Dendritic cell treated with granulocyte-macrophage colony-stimulating factor and Interleukin-4, amounts not matched to agents 40 ng/mL and 50 ng/mL, for 4 days (primary cell): Measurements from ENCODE around the gene PRR29.
"Not testable (repeated sequence)": the region's sequence is repeated elsewhere in the genome, so short reads cannot be mapped to it uniquely, and the experiment has no call there.

Experiments used
- H3K27ac Mint-ChIP-seq: one replicate; pipeline ENCODE4 v1.8.0; 2022; ENCODE audit warnings: mild to moderate bottlenecking, mixed read lengths
- H3K27me3 Mint-ChIP-seq: one replicate; pipeline ENCODE4 v1.8.0; 2022; ENCODE audit warnings: mild to moderate bottlenecking, mixed read lengths
- H3K36me3 Mint-ChIP-seq: one replicate; pipeline ENCODE4 v1.8.0; 2022; ENCODE audit warnings: low read depth, mixed read lengths
- H3K4me1 Mint-ChIP-seq: one replicate; pipeline ENCODE4 v1.8.0; 2022; ENCODE audit warnings: low read depth, mixed read lengths
- H3K4me3 Mint-ChIP-seq: one replicate; pipeline ENCODE4 v1.8.0; 2022; ENCODE audit warnings: mild to moderate bottlenecking, moderate library complexity, mixed read lengths
- H3K9me3 Mint-ChIP-seq: one replicate; pipeline ENCODE4 v1.8.0; 2022; ENCODE audit warnings: mixed read lengths
- intact Hi-C: fragments of 100-400 bp; cut with micrococcal nuclease; formaldehyde crosslinking; loops from one replicate; pipeline ENCODE4 v1.15.0; 2022

Gene PRR29

DNA sequence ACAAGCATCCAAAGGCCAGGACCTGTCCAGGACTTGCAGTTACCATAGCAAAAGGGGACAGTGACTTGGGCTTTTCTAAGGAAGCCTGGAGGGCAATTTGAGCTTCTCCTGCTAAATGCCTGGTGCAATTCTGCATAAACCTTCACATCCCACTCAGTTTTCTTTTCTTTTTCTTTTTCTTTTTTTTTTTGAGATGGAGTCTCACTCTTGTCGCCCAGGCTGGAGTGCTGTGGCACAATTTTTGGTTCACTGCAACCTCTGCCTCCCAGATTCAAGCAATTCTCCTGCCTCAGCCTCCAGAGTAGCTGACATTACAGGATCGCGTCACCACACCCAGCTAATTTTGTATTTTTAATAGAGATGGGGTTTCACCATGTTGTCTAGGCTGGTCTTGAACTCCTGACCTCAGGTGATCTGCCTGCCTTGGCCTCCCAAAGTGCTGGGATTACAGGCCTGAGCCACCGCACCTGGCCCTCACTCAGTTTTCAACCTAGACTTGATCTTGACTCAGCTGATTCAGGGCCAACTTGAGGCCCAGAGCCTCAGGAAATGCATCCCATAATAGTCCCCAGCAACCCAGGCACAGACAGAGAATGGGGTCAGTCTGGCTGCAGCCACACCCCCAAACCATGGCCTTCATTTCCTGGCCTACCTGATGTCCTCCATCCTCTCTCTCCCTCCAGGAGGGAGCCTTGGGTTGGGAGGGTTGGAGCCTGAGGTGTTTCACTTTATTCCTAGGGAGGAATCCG, 9.1 kb downstream of the PRR29 start:
- H3K4me1 Mint-ChIP-seq: peaks cover 40% of the 10 kb centered on the region

DNA sequence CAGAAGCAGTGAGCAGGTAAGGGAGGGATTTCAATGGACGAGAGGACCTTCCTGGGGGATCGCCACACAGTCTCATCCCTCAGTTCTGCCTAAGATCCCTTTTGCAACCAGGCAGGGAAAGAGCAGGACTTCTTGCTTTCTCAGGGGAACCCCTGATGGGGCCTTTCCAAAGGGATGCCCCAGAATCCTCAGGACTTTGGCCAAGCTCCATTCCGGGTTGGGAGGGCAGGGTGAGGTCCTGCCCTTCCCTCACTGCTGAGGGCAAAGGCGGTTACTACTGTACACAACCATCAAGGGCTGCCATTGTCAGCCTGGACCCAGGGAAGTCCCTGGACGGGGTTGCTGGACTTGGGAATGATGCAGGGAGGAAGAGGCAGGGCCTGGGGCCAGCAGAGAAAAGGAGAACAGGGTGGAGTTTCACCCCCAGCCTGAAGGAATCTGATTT, 9.7 kb downstream of the PRR29 start:
- H3K27me3 Mint-ChIP-seq: no peaks in the 10 kb centered on the region
- H3K36me3 Mint-ChIP-seq: peaks cover 28% of the 10 kb centered on the region
- H3K27ac Mint-ChIP-seq: peak overlapping the region; percentile 80
- no peaks in the 10 kb centered on the region for H3K9me3 Mint-ChIP-seq
- H3K4me1 Mint-ChIP-seq: peaks cover 40% of the 10 kb centered on the region
- intact Hi-C loops: no loop called here
- H3K4me3 Mint-ChIP-seq: peak overlapping the region; percentile 50

More for the DNA sequence above, 9.1 kb downstream of the PRR29 start:
- Mint-ChIP-seq H3K36me3 (peaks cover 29% of the 10 kb centered on the region), H3K27ac (peak overlapping the region; percentile 80)
- H3K9me3 Mint-ChIP-seq, H3K27me3 Mint-ChIP-seq, H3K4me3 Mint-ChIP-seq, intact Hi-C loops: not testable (repeated sequence)

DNA sequence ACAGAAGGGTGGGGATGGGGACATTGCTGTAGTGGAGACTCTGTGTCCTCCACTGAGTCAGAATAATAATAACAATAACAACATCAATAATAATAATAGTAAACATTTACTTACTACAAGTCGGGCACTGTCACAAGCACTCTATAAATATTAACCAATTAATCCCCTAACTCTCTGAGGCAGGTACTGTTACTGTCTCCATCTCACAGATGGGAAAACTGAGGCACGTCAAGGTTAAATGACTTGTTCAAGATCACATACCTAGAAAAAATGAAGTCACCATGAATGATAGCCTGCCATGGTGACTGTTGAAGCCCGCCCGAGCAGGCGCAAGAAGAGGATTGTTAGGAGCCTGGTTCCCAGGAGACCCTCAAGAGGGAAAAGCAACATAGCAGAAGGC, 10.2 kb downstream of the PRR29 start:
- intact Hi-C loops: no loop called here
- no peaks in the 10 kb centered on the region for H3K9me3 Mint-ChIP-seq
- H3K27ac Mint-ChIP-seq: peak overlapping the region; percentile 80
- H3K27me3 Mint-ChIP-seq: no peaks in the 10 kb centered on the region
- no peak overlapping the region for H3K4me3 Mint-ChIP-seq
- H3K4me1 Mint-ChIP-seq: peaks cover 40% of the 10 kb centered on the region
- H3K36me3 Mint-ChIP-seq: peaks cover 23% of the 10 kb centered on the region

- H3K27ac Mint-ChIP-seq: peak overlapping the region; percentile 80
Observed at GRCh38 chr17:64008830-64009229, 10.7 kb downstream of the PRR29 start.

DNA sequence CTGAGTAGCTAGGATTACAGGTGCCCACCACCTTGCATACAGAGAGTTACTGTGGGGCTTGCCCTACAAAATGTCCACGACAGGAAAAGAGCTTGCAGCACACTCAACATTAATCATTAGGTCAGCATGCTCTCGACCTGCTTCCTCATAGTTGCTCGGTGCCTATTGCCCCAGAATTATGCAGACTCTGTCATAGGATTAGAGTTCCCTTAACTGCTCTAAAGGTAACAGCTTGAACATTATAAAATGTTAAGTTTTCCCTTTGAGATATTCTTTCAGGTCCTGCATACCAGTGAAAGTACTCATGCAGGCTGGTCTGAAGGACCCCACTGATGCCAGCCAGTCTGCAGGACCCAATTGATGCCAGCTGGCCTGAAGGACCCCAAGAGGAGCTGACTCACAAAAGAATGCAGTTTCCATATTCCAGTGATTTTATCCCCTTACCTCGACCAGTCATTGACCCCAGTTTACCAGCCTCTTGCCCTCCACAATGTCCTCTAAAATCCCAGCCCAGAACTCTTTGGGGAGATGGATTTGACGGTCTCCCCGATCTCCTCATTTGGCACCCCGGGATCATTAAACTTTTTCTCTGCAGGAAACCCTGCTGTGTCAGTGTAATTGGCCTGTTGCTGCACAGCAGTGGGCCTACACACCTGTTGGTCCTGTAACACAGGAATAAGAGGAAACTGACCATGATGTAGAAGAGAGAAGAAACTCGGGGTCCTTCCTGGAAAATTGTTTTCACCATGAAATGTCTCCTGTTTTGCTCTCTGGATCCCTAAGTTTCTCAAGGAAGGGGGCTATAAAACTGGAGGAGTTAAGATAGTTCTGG, 11.6 kb downstream of the PRR29 start:
- intact Hi-C loops: loop anchor here (1.0 kb wide), 1 partner anchor 10 kb away; no protein-coding TSS in a partner anchor
- H3K4me3 Mint-ChIP-seq: no peak overlapping the region
- H3K9me3 Mint-ChIP-seq: no peaks in the 10 kb centered on the region
- H3K36me3 Mint-ChIP-seq: peaks cover 9% of the 10 kb centered on the region
- H3K27ac Mint-ChIP-seq: peak overlapping the region; percentile 80
- peaks cover 50% of the 10 kb centered on the region for H3K4me1 Mint-ChIP-seq
- H3K27me3 Mint-ChIP-seq: no peaks in the 10 kb centered on the region

More at GRCh38 chr17:64008830-64009229, 10.7 kb downstream of the PRR29 start:
- H3K36me3 Mint-ChIP-seq: peaks cover 18% of the 10 kb centered on the region
- peaks cover 40% of the 10 kb centered on the region for H3K4me1 Mint-ChIP-seq
- no peak overlapping the region for H3K4me3 Mint-ChIP-seq
- intact Hi-C loops: loop anchor here (1.0 kb wide), 1 partner anchor 10 kb away; no protein-coding TSS in a partner anchor
- H3K27me3 Mint-ChIP-seq: no peaks in the 10 kb centered on the region
- H3K9me3 Mint-ChIP-seq: no peaks in the 10 kb centered on the region

DNA sequence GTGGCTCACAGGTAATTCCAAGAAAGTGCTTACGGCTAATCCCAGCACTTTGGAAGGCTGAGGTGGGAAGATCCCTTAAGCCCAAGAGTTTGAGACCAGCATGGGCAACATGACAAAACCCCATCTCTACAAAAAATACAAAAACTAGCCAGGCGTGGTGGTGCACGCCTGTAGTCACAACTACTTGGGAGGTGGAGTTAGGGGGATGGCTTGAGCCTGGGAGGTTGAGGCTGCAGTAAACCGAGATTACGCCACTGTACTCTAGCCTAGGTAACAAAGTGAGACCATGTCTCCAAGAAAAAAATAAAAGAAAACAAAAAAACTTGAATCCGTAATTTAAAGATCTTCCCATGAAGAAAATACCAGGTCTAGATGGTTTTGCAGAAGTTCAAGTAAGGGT, 17.3 kb downstream of the PRR29 start:
- H3K9me3 Mint-ChIP-seq: no peaks in the 10 kb centered on the region
- H3K36me3 Mint-ChIP-seq: no peaks in the 10 kb centered on the region
- intact Hi-C loops: no loop called here
- H3K4me3 Mint-ChIP-seq: no peak overlapping the region
- H3K4me1 Mint-ChIP-seq: peaks cover 51% of the 10 kb centered on the region
- no peaks in the 10 kb centered on the region for H3K27me3 Mint-ChIP-seq
- H3K27ac Mint-ChIP-seq: peak overlapping the region; percentile 89

DNA sequence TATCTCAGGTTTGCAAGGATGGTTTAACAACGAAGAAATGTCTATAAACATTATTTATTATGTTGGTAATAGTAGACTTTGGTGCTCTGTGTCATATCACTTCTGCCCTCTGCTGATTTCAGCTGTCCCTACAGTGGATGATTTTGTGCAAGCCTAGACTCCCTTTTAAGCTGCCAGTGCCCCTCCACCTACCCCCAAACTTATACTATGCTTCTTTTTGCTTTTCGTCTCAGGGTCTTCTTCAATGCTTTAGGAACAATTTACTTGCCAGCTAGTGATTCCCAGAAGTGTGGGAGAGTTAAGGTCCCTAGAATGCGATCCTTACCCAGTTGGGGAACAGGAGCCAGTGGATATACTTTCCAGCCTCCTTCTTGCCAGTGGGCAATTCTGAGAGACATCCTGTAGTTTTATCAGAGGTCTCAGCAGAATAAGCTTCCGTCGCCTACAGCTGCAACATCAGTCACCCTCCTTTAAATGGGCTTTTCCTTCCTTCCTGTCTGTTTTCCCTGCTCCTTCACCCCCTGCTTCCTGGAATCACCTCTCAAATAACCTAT, 18.2 kb downstream of the PRR29 start:
- Mint-ChIP-seq H3K36me3 (no peaks in the 10 kb centered on the region), H3K9me3 (no peaks in the 10 kb centered on the region), H3K27me3 (no peaks in the 10 kb centered on the region), H3K4me3 (no peak overlapping the region), H3K4me1 (peaks cover 59% of the 10 kb centered on the region), H3K27ac (peak overlapping the region; percentile 67)
- intact Hi-C loops: no loop called here

DNA sequence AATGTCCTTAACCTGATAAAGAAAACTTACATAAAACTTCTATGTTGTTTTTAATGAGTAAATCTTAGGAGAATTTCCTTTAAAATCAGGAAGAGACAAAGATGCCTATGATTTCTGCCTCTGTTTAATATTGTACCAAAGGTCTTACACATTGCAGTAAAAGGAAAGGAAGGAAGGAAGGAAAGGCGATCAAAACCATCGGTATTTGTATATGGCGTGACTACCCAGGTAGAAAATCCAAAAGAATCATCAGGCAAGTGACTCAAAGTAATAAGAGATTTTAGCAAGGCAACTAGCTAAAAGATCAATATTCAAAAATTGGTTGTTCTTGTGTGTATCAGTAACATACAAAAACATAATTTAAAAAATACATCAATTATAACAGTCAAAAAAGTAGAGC, 18.8 kb downstream of the PRR29 start:
- Mint-ChIP-seq H3K4me1 (peaks cover 62% of the 10 kb centered on the region), H3K36me3 (no peaks in the 10 kb centered on the region), H3K27ac (peak overlapping the region; percentile 67), H3K4me3 (no peak overlapping the region), H3K27me3 (no peaks in the 10 kb centered on the region), H3K9me3 (no peaks in the 10 kb centered on the region)
- intact Hi-C loops: no loop called here

DNA sequence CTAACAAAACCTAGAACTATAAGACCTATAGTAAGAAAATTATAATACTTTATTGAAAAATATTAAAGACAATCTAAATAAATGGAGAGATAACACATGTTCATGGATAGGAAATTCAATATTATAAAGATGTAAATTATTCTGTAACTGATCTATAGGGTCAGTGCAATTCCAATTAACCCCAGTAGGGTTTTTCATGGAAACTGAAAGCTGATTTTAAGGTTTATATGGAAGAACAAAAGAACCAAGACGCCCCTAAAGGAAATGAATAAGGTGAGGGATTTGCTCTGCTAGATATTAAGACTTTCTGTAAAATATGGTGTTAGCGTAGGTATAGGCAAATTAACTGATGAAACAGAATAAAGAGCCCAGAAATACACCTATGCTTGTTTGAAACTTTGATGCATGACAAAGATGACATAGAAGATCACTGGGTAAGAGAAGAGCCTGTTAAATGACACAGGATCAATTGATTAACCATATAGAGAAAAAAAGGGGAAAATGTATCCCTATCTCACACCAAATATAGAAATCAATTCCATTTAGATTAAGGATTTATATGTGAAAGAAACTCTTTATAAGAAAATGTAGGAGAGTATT, 19.3 kb downstream of the PRR29 start:
- intact Hi-C loops: no loop called here
- Mint-ChIP-seq H3K4me3 (no peak overlapping the region), H3K27me3 (no peaks in the 10 kb centered on the region), H3K27ac (peak overlapping the region; percentile 51), H3K4me1 (peaks cover 62% of the 10 kb centered on the region), H3K36me3 (no peaks in the 10 kb centered on the region), H3K9me3 (no peaks in the 10 kb centered on the region)

DNA sequence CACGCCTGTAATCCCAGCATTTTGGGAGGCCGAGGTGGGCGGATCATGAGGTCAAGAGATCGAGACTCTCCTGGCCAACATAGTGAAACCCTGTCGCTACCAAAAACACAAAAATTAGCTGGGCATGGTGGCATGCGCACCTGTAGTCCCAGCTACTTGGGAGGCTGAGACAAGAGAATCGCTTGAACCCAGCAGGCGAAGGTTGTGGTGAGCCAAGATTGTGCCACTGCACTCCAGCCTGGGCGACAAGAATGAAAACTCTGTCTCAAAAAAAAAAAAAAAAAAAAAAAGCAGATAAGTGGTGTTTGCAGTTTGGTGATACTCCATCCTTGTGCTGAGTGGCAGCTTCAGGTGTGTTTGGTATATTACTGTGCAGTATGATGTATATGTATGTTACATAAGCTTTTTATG, 21.4 kb downstream of the PRR29 start:
- peak overlapping the region; percentile 79 for H3K4me3 Mint-ChIP-seq
- H3K36me3 Mint-ChIP-seq, H3K27me3 Mint-ChIP-seq, H3K9me3 Mint-ChIP-seq: not testable (repeated sequence)
- H3K4me1 Mint-ChIP-seq: peaks cover 55% of the 10 kb centered on the region
- intact Hi-C loops: loop anchor here (1.0 kb wide), 1 partner anchor 10 kb away; no protein-coding TSS in a partner anchor
- peak overlapping the region; percentile 90 for H3K27ac Mint-ChIP-seq

- Mint-ChIP-seq H3K27me3 (no peaks in the 10 kb centered on the region), H3K27ac (peak within 1 kb of the TSS; percentile 90), H3K4me1 (peaks cover 48% of the 10 kb centered on the region), H3K36me3 (no peaks in the 10 kb centered on the region), H3K4me3 (peak within 1 kb of the TSS; percentile 79), H3K9me3 (no peaks in the 10 kb centered on the region)
- intact Hi-C loops: no loop called here
Observed at GRCh38 chr17:64020056-64020766, 22.1 kb downstream of the PRR29 start, which contains the start of gene ICAM2. TSS of gene ICAM2 (minus strand) at chr17:64020633. CDS start at chr17:64006691, 13,942 bp downstream.

- no peak overlapping the region for H3K4me3 Mint-ChIP-seq
- intact Hi-C loops: no loop called here
- H3K9me3 Mint-ChIP-seq: no peaks in the 10 kb centered on the region
- H3K27ac Mint-ChIP-seq: peak overlapping the region; percentile 10
- peaks cover 5% of the 10 kb centered on the region for H3K27me3 Mint-ChIP-seq
- peaks cover 34% of the 10 kb centered on the region for H3K4me1 Mint-ChIP-seq
- no peaks in the 10 kb centered on the region for H3K36me3 Mint-ChIP-seq
Observed at GRCh38 chr17:64022611-64023063, 24.5 kb downstream of the PRR29 start.

DNA sequence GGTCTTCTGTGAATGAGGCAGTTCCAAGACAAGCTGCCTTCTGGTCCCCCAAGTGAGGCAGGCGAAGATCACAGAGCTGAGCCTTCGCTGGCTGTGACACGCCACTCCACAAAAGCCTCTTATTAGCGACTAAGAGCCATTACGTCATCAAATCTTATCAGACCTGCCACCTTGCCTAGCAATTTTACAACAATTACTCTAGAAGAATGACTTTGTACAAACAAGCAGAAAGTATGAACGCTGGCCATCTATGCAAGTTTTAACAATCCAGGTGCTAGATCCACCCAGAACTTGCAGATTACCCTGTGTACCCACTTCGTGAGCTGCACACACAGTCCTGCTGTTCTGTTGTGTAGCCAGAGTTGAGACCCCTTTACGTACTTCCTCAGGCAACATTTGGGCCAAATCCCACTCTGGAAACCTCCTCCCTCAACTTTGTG, 26.1 kb downstream of the PRR29 start:
- Mint-ChIP-seq H3K9me3 (no peaks in the 10 kb centered on the region), H3K4me1 (peaks cover 25% of the 10 kb centered on the region), H3K4me3 (no peak overlapping the region)

More for the DNA sequence above, 26.1 kb downstream of the PRR29 start:
- peaks cover 5% of the 10 kb centered on the region for H3K27me3 Mint-ChIP-seq
- H3K27ac Mint-ChIP-seq: no peak overlapping the region
- no peaks in the 10 kb centered on the region for H3K36me3 Mint-ChIP-seq
- intact Hi-C loops: no loop called here
